G401.6 (cell line): ENCODE data around the gene MFSD12.
"Not testable (repeated sequence)": the region's sequence is repeated elsewhere in the genome, so short reads cannot be mapped to it uniquely, and the experiment has no call there.

Source experiments
- FAIRE-seq: peaks from 2 replicates; lab custom pipeline; 2012; peaks lifted over from hg19 to GRCh38; lab: Jason Lieb, UNC

MFSD12 gene

GRCh38 chr19:3584036-3584802 is 26.8 kb upstream of the MFSD12 start:
- not testable (repeated sequence) for FAIRE-seq

GRCh38 chr19:3581792-3582191 is 24.4 kb upstream of the MFSD12 start:
- not testable (repeated sequence) for FAIRE-seq

GRCh38 chr19:3580156-3580934 is 23.0 kb upstream of the MFSD12 start:
- no peak for FAIRE-seq

- FAIRE-seq: no peak
Measured at GRCh38 chr19:3578390-3578789, 21.0 kb upstream of the MFSD12 start.

GRCh38 chr19:3577723-3578344 is 20.4 kb upstream of the MFSD12 start:
- FAIRE-seq: no peak

- no peak for FAIRE-seq
Measured at GRCh38 chr19:3576696-3577443, 19.5 kb upstream of the MFSD12 start.

- FAIRE-seq: no peak
Measured at GRCh38 chr19:3575949-3576673, 18.7 kb upstream of the MFSD12 start.

- no peak for FAIRE-seq
Measured at GRCh38 chr19:3575260-3575741, 17.9 kb upstream of the MFSD12 start.

GRCh38 chr19:3573858-3574637 is 16.7 kb upstream of the MFSD12 start:
- peak; percentile 97 for FAIRE-seq

- no peak for FAIRE-seq
Measured at GRCh38 chr19:3573162-3573857, 15.9 kb upstream of the MFSD12 start.

GRCh38 chr19:3572855-3573161 is 15.4 kb upstream of the MFSD12 start, which contains the start of gene HMG20B:
TSS of gene HMG20B (plus strand) at chr19:3572944. CDS start at chr19:3573310, 366 bp downstream.
- no peak for FAIRE-seq

GRCh38 chr19:3572132-3572854 is 14.9 kb upstream of the MFSD12 start:
- peak; percentile 98 for FAIRE-seq

GRCh38 chr19:3570606-3571011 is 13.2 kb upstream of the MFSD12 start:
- FAIRE-seq: no peak

GRCh38 chr19:3570042-3570441 is 12.7 kb upstream of the MFSD12 start:
- FAIRE-seq: not testable (repeated sequence)

GRCh38 chr19:3565139-3565538 is 7.8 kb upstream of the MFSD12 start:
- no peak for FAIRE-seq

GRCh38 chr19:3563709-3564524 is 6.5 kb upstream of the MFSD12 start:
- FAIRE-seq: no peak

GRCh38 chr19:3556978-3557460 is 367 bp downstream of the MFSD12 start:
- no peak for FAIRE-seq

- no peak for FAIRE-seq
Measured at GRCh38 chr19:3556423-3556977, 886 bp downstream of the MFSD12 start.
